Measurements from ENCODE around the gene STAM. TPM values are rescaled to one million over a fixed set of nuclear protein-coding genes. Genes with fewer than 3 reads are reported as not detected.
A peak's percentile ranks its signal among the peaks of the same experiment; 100 is the strongest.

STAM gene
- total RNA-seq, 1 donor from 2014 or later = 27.8 TPM

- Mint-ChIP-seq H3K9me3 (ENCODE audit: low read depth) (no peaks in the 10 kb centered on the region), H3K27ac (no peak overlapping the region), H3K27me3 (peaks cover 14% of the 10 kb centered on the region), H3K4me1 (ENCODE audit: low read depth) (peaks cover 3% of the 10 kb centered on the region), H3K4me3 (ENCODE audit: low read depth) (no peak overlapping the region), H3K36me3 (ENCODE audit: insufficient read depth) (no peaks in the 10 kb centered on the region)
- peak; percentile 27 for DNase-seq (ENCODE audit: low spot score, unreplicated experiment)
- TF ChIP-seq CTCF (IDR thresholded peaks at IDR 0.05; ENCODE audit: unreplicated experiment) = peak; percentile 87
Observed at GRCh38 chr10:17742918-17743317, 99.0 kb downstream of the STAM start.

- TF ChIP-seq CTCF (IDR thresholded peaks at IDR 0.05; ENCODE audit: unreplicated experiment) = no peak
- Mint-ChIP-seq H3K9me3 (ENCODE audit: low read depth) (no peaks in the 10 kb centered on the region), H3K36me3 (ENCODE audit: insufficient read depth) (no peaks in the 10 kb centered on the region), H3K4me1 (ENCODE audit: low read depth) (peaks cover 3% of the 10 kb centered on the region), H3K27me3 (peaks cover 14% of the 10 kb centered on the region), H3K27ac (no peak overlapping the region), H3K4me3 (ENCODE audit: low read depth) (no peak overlapping the region)
- no peak for DNase-seq (ENCODE audit: low spot score, unreplicated experiment)
Observed at GRCh38 chr10:17743437-17743836, 99.5 kb downstream of the STAM start.

GRCh38 chr10:17744341-17744861 lies 100.5 kb downstream of the STAM start:
- TF ChIP-seq CTCF (IDR thresholded peaks at IDR 0.05; ENCODE audit: unreplicated experiment) = no peak
- no peak for DNase-seq (ENCODE audit: low spot score, unreplicated experiment)
- Mint-ChIP-seq H3K4me1 (ENCODE audit: low read depth) (peaks cover 3% of the 10 kb centered on the region), H3K36me3 (ENCODE audit: insufficient read depth) (no peaks in the 10 kb centered on the region), H3K9me3 (ENCODE audit: low read depth) (no peaks in the 10 kb centered on the region), H3K4me3 (ENCODE audit: low read depth) (no peak overlapping the region), H3K27ac (no peak overlapping the region), H3K27me3 (peaks cover 14% of the 10 kb centered on the region)

GRCh38 chr10:17747883-17748550 lies 104.1 kb downstream of the STAM start:
- Mint-ChIP-seq H3K4me1 (ENCODE audit: low read depth) (peaks cover 3% of the 10 kb centered on the region), H3K9me3 (ENCODE audit: low read depth) (no peaks in the 10 kb centered on the region), H3K27me3 (peaks cover 17% of the 10 kb centered on the region), H3K27ac (no peak overlapping the region), H3K4me3 (ENCODE audit: low read depth) (no peak overlapping the region), H3K36me3 (ENCODE audit: insufficient read depth) (no peaks in the 10 kb centered on the region)
- no peak for DNase-seq (ENCODE audit: low spot score, unreplicated experiment)
- no peak for TF ChIP-seq CTCF (IDR thresholded peaks at IDR 0.05; ENCODE audit: unreplicated experiment)

GRCh38 chr10:17749890-17750289 lies 105.9 kb downstream of the STAM start:
- Mint-ChIP-seq H3K4me1 (ENCODE audit: low read depth) (peaks cover 3% of the 10 kb centered on the region), H3K36me3 (ENCODE audit: insufficient read depth) (no peaks in the 10 kb centered on the region), H3K4me3 (ENCODE audit: low read depth) (no peak overlapping the region), H3K27me3 (peaks cover 12% of the 10 kb centered on the region), H3K9me3 (ENCODE audit: low read depth) (no peaks in the 10 kb centered on the region), H3K27ac (no peak overlapping the region)
- no peak for TF ChIP-seq CTCF (IDR thresholded peaks at IDR 0.05; ENCODE audit: unreplicated experiment)
- DNase-seq (ENCODE audit: low spot score, unreplicated experiment) = no peak
